HG02840 (cell line): Measurements from ENCODE around the gene CIAO1.
A peak's percentile ranks its signal among the peaks of the same experiment; 100 is the strongest.
"Not testable (repeated sequence)": the region's sequence is repeated elsewhere in the genome, so short reads cannot be mapped to it uniquely, and the experiment has no call there.

ENCODE experiments used
- ATAC-seq: cut with Tn5 transposase; IDR thresholded peaks from one replicate; pipeline ENCODE4 v1.9.1; 2021; ENCODE audit warnings: mild to moderate bottlenecking, moderate library complexity, moderate number of reproducible peaks; ENCODE audit not compliant: unreplicated experiment, low FRiP score

The CIAO1 gene

DNA sequence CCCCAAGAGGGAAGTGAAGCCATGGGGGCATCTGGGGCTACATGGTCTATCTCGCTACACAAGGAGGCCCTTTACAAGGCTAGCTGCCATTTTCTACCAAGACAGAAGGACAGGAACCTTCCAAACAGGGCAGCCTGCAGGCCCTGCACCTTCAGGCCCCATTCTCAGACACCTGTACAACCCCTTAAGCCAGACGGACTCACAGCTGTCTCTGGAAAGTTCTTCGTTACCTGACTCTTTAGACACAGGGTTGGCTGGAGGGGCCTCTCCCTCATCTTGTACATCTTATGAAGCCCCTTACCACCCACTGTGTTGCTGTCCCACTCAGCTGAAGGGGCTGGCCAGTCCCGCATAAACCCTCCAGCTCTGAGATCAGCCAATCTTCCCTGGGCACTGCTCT, 17.4 kb upstream of the CIAO1 start:
- no peak for ATAC-seq

GRCh38 chr2:96249654-96250053, 16.4 kb upstream of the CIAO1 start:
- no peak for ATAC-seq

GRCh38 chr2:96250188-96250587, 15.8 kb upstream of the CIAO1 start:
- no peak for ATAC-seq

- ATAC-seq, result no peak
Observed at GRCh38 chr2:96251721-96252292, 14.2 kb upstream of the CIAO1 start.

DNA sequence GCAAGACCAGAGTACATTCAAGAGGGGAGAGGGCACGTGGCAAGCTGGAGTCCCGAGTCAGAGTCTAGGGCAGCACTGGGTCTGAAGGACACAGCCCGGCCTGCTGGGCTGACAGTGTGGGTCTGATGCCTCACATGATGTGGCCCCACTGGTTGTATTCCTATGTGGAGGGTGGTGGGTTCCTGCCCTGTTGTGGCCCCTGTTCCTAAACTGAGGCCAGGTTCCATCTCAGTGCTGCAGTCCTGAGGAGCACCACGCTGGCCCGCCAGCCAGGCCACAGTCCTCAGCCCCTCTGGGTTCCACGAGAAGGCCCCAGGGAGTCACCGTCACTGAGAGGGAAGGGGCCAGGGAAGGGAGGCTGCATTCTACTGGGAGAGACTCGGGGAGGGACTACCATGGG, 13.5 kb upstream of the CIAO1 start:
- ATAC-seq, result no peak

- no peak for ATAC-seq
Observed at GRCh38 chr2:96253006-96253405, 13.0 kb upstream of the CIAO1 start.

DNA sequence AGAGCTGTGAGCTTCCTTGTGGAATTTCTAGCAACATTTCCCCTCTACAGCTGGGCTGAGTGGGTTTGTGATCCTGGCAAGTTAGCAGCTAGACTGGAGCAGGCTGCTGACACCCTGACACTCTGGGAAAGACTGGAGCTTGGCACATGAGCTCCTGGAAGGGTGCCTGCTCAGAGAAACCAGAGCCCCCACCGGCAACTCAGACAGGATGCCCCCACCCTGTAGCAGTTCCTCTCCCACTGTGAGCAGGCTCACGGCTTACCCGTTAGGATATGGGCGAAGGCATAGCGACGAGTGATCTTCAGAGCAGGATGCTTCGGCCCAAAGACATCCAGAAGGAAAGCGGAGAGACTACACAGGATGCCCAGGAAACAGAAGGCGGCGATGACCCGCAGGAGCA, 11.5 kb upstream of the CIAO1 start:
- no peak for ATAC-seq

- ATAC-seq, result no peak
Observed at GRCh38 chr2:96256611-96257113, 9.4 kb upstream of the CIAO1 start.

- not testable (repeated sequence) for ATAC-seq
Observed at GRCh38 chr2:96257744-96258143, 8.3 kb upstream of the CIAO1 start.

DNA sequence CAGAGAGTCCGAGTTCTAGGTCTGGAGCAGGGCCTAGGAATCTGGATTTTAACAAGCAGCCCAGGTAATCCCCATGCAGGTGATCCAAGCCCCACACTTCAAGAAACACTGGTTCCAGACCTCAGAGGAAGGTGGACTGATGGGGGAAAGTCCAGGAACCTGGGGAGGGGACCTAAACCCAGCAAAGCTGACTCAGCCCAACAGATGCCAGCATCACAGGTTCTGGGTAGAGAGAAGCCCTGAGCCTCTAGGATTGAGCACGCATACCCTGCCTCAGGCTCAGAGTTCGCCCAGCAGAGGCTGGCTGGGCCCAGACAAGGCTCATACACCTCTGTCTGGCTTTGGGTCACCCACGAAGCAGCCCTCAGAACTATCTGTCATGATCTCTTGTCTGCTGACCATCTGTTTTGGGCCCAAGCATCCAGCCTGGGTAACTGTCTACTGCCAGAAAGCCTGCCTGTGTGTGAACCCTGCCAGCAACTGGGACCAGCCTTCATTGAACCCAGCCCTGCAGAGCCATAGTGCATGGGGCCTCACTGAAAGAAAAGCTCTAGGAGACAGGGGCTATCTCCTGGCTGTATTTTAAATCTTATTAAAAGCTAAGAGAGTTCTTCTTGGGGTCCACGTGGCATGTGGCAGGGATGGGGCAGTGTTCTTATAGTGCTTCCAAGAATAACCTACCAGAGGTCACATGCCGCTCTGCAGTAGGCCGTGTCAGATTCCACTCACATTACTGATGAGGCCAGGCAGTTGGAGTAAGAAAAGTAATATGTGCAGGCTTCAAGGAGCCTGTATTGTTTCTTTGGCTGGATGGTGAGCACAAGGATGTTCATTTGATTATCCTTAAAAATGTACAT, 7.6 kb upstream of the CIAO1 start:
- no peak for ATAC-seq

DNA sequence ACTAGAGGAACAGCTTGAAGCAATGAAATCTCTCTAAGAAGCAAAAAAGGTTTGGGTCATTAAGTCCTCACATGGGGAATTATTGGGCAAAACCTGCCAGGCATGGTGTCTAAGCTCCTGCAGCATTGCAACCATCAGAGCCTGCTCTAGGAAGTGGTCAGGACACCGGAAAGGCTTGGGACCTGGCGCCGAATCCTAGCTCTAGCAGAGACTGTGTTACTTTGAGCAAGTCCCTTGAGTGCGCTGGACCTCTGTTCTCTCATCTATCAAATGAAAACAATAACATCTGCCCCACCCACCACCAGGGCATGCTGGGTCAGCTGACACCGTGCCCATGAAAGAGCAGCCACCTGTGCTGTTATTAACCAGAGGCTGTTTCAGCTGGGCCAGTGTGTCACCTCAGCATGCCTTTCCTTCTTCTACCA, 6.5 kb upstream of the CIAO1 start:
- no peak for ATAC-seq

DNA sequence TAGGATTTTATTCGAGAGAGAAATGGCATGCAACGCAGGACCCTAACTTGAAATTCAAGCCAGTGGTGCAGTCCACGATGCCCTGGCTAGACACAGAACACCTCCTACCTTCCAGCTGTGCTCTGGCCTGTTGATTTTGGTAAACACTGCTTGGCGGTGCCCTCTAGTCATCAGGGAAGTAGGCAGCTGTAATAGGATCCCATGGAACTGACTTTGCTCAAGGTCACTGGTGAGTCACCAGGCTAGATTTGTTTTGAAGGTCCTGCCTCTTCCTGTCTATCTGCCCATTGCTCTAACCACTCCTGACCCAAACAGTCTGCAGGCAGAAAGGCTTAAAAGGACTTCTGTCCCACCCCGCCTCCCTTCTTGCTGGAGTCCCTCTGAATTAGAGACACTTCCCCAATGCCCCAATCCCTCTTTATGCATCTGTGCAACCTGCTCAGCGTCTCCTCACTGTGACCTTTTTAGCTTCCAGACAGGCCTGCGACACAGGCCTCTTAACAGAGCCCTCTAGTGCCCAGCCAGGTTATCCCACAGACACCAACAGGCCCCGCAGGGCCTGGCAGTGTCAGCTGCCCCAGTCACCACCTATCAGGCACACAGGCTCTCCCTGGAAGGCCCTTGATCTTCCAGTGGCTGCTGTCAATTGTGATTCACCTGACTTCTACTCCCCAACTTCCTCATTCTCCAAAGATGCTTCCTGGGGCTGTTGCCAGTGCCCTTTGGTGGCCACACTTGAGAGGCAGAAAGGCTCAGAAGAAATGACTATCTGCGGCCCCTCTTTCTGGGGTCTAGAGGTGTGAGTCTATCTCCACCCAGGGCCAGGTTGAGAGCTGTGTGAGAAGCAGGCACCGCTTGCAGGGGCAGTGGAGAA, 5.4 kb upstream of the CIAO1 start:
- no peak for ATAC-seq

- ATAC-seq, result no peak
Observed at GRCh38 chr2:96261328-96262003, 4.6 kb upstream of the CIAO1 start.

- no peak for ATAC-seq
Observed at GRCh38 chr2:96262306-96262705, 3.7 kb upstream of the CIAO1 start.

GRCh38 chr2:96264086-96264485, 1.9 kb upstream of the CIAO1 start:
- no peak for ATAC-seq

- peak; percentile 2 for ATAC-seq
Observed at GRCh38 chr2:96264656-96265348, 1.2 kb upstream of the CIAO1 start.

DNA sequence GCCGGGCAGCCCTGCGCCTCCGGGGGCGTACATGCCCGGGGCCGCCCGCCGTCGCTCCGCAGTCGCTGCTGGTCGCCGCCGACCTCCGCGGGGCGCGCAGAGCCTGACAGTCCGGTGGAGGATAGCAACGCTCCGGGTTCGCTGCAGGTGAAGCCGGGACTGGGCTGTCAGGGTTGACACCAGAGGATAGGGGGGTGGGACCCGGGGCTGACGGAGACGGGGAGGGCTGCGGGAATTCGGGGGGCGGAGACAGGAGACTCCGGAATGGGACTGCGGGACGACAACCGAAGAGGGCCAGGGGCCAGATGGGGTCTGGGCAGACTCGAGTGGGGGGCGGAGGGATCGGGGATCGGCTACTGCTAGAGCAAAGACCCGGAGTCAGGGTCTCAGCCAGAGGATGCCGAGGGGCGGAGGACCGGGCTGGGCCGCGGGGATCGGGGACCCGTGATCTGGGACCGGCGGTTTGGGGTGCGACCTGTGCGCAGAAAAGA, 631 bp upstream of the CIAO1 start:
- peak; percentile 33 for ATAC-seq

- no peak for ATAC-seq
Observed at GRCh38 chr2:96267159-96267971, 1.3 kb downstream of the CIAO1 start.

DNA sequence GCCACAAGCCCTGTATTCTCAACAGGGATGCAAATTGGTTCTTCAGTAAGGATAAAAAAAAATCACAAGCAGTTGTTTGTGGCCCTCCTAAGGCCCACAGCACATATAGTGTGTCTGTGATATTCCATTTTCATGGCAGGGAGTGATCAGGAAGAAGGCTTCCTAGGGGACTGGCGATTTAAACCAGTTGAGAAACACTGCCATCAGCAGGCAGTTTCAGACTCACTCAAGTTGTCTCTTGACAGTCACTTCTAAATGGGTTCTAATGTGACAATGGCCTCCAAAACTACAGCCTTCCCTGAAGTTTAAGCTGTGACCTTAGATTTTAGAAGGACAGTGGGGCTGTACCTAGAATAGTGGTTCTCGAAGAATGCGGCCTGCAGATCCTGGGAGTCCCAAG, 6.0 kb downstream of the CIAO1 start:
- no peak for ATAC-seq
